SK-N-SH (cell line): ENCODE measurements around the gene SDSL.

Experiments used
- CHD2 ChIP-seq: fragments of 150-350 bp; IDR thresholded peaks from 2 replicates; pipeline ENCODE4 v1.6.1; 2018; ENCODE audit warnings: low read length; ENCODE audit not compliant: partially characterized antibody
- CTCF ChIP-seq: fragments of 200-600 bp; sonication (generic); IDR thresholded peaks from 2 replicates; pipeline ENCODE4 v1.6.1; 2017; ENCODE audit warnings: antibody characterized with exemption, mild to moderate bottlenecking, moderate library complexity
- JUND ChIP-seq: IDR thresholded peaks from 2 replicates; pipeline ENCODE4 v1.4.0; 2012
- POLR2AphosphoS5 ChIP-seq: IDR thresholded peaks from 2 replicates; pipeline ENCODE4 v1.6.1; 2012; ENCODE audit warnings: low read depth, low read length
- REST ChIP-seq: IDR thresholded peaks from 2 replicates; pipeline ENCODE4 v1.6.1; 2012; ENCODE audit warnings: mild to moderate bottlenecking, low read depth, low read length, moderate library complexity
- SMC3 ChIP-seq: IDR thresholded peaks from 2 replicates; pipeline ENCODE4 v1.6.1; 2012; ENCODE audit warnings: low read depth, low read length, improper control_type of control experiment
- TF ChIP-seq, protein P1 (sequence below): fragments of 150-350 bp; IDR thresholded peaks from 2 replicates; pipeline ENCODE4 v1.6.1; 2016; ENCODE audit warnings: mild to moderate bottlenecking, low read depth, low read length

- TF ChIP-seq CTCF: no peak
- no peak for TF ChIP-seq CHD2
- TF ChIP-seq, protein P1, sequence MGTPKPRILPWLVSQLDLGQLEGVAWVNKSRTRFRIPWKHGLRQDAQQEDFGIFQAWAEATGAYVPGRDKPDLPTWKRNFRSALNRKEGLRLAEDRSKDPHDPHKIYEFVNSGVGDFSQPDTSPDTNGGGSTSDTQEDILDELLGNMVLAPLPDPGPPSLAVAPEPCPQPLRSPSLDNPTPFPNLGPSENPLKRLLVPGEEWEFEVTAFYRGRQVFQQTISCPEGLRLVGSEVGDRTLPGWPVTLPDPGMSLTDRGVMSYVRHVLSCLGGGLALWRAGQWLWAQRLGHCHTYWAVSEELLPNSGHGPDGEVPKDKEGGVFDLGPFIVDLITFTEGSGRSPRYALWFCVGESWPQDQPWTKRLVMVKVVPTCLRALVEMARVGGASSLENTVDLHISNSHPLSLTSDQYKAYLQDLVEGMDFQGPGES: no peak
- no peak for TF ChIP-seq JUND
- TF ChIP-seq SMC3: no peak
- no peak for TF ChIP-seq REST
- TF ChIP-seq POLR2AphosphoS5: no peak
Observed at GRCh38 chr12:113424456-113424855, 2.3 kb downstream of the SDSL start.
